K562 (cell line): ENCODE results near the gene TOX2. TPM values are rescaled to one million over a fixed set of nuclear protein-coding genes. Genes with fewer than 3 reads are reported as not detected.

Source experiments
- CHD1 ChIP-seq: fragments of 200-600 bp; sonication (generic); IDR thresholded peaks from one replicate; pipeline ENCODE4 v1.6.1; 2012; ENCODE audit warnings: mild to moderate bottlenecking, moderate library complexity, low read length, inconsistent platforms
- CREBBP ChIP-seq: IDR thresholded peaks from one replicate; pipeline ENCODE4 v1.6.1; 2012; ENCODE audit warnings: low read depth, mild to moderate bottlenecking, control low read depth, inconsistent platforms, low read length
- ETV1 ChIP-seq: fragments of 450-650 bp; conservative IDR thresholded peaks from 2 replicates; pipeline ENCODE4 v1.6.1; 2016; ENCODE audit warnings: missing genetic modification characterization, control low read depth, low read depth, missing compliant biosample characterization
- GATA2 ChIP-seq: sonication (generic); formaldehyde crosslinking; IDR thresholded peaks from 2 replicates; pipeline ENCODE4 v1.4.0; 2020; ENCODE audit warnings: mild to moderate bottlenecking, missing genetic modification reagents
- JUNB ChIP-seq: fragments of 450-650 bp; formaldehyde crosslinking; conservative IDR thresholded peaks from 2 replicates; pipeline ENCODE4 v1.4.0; 2020; ENCODE audit warnings: mild to moderate bottlenecking
- KHSRP ChIP-seq: fragments of 450-650 bp; IDR thresholded peaks from 2 replicates; pipeline ENCODE4 v1.6.1; 2017
- KLF6 ChIP-seq: fragments of 250-450 bp; sonication (Bioruptor Pico); IDR thresholded peaks from 2 replicates; pipeline ENCODE4 v1.4.0; 2020; ENCODE audit warnings: mild to moderate bottlenecking, moderate library complexity, borderline replicate concordance
- MBD2 ChIP-seq: sonication (generic); IDR thresholded peaks from 2 replicates; pipeline ENCODE4 v1.6.1; 2016; ENCODE audit warnings: low read depth, borderline replicate concordance
- NFATC3 ChIP-seq: fragments of 450-650 bp; IDR thresholded peaks from 2 replicates; pipeline ENCODE4 v1.6.1; 2017; ENCODE audit warnings: mild to moderate bottlenecking
- NFIX ChIP-seq: fragments of 250-450 bp; sonication (Bioruptor Pico); IDR thresholded peaks from 2 replicates; pipeline ENCODE4 v1.4.0; 2020; ENCODE audit warnings: low read depth, mild to moderate bottlenecking, moderate library complexity
- NR2F6 ChIP-seq: fragments of 450-650 bp; formaldehyde crosslinking; IDR thresholded peaks from 2 replicates; pipeline ENCODE4 v1.4.0; 2020; ENCODE audit warnings: mild to moderate bottlenecking
- NUFIP1 ChIP-seq: fragments of 450-650 bp; IDR thresholded peaks from 2 replicates; pipeline ENCODE4 v1.6.1; 2018; ENCODE audit not compliant: partially characterized antibody
- PATZ1 ChIP-seq: fragments of 250-450 bp; sonication (Bioruptor Pico); IDR thresholded peaks from 2 replicates; pipeline ENCODE4 v1.5.0; 2020; ENCODE audit warnings: mild to moderate bottlenecking, borderline replicate concordance
- POU5F1 ChIP-seq: fragments of 150-350 bp; IDR thresholded peaks from 2 replicates; pipeline ENCODE4 v1.6.1; 2014; ENCODE audit warnings: borderline replicate concordance, low read length, low read depth, mild to moderate bottlenecking; ENCODE audit not compliant: partially characterized antibody
- RREB1 ChIP-seq: fragments of 250-450 bp; sonication (Bioruptor Pico); IDR thresholded peaks from 2 replicates; pipeline ENCODE4 v1.4.0; 2020
- SETDB1 ChIP-seq: IDR thresholded peaks from one replicate; pipeline ENCODE4 v1.6.1; 2012; ENCODE audit warnings: low read length, control low read depth, inconsistent platforms
- SMAD2 ChIP-seq: fragments of 150-350 bp; IDR thresholded peaks from 2 replicates; pipeline ENCODE4 v1.6.1; 2014; ENCODE audit warnings: low read depth, mild to moderate bottlenecking, low read length
- TARDBP ChIP-seq: fragments of 450-650 bp; IDR thresholded peaks from 2 replicates; pipeline ENCODE4 v1.6.1; 2016
- THRAP3 ChIP-seq: fragments of 450-650 bp; IDR thresholded peaks from 2 replicates; pipeline ENCODE4 v1.6.1; 2016; ENCODE audit warnings: mild to moderate bottlenecking, inconsistent platforms, borderline replicate concordance
- TRIM24 ChIP-seq, 2 experiments: fragments of 450-650 bp; IDR thresholded peaks; 2 replicates each; pipeline ENCODE4 v1.6.1; 2016
- ZC3H8 ChIP-seq: fragments of 450-650 bp; IDR thresholded peaks from 2 replicates; pipeline ENCODE4 v1.6.1; 2017
- ZNF707 ChIP-seq: fragments of 250-450 bp; sonication (Bioruptor Pico); conservative IDR thresholded peaks from 2 replicates; pipeline ENCODE4 v1.8.0; 2022; ENCODE audit warnings: inconsistent platforms, mild to moderate bottlenecking, moderate library complexity
- ZNF785 ChIP-seq: fragments of 250-450 bp; sonication (Bioruptor Pico); IDR thresholded peaks from 2 replicates; pipeline ENCODE4 v1.4.0; 2020; ENCODE audit warnings: mild to moderate bottlenecking
- polyA plus RNA-seq, 8 experiments: library from polyadenylated mRNA; depleted of rRNA in 4 of 8; stranded (reverse) in 5 of 8; unstranded in 3 of 8; fragments of >200 nt; fragmentation: Nextera tagmentation in 2 of 8; fragmentation: Illumina TruSeq in 1 of 8; extraction: Ambion mirVana in 2 of 8; extraction: Trizol in 1 of 8; gene quantifications; 2 replicates each; pipeline versions ENCODE4 v1.2.1 to v1.2.3, GENCODE V29; 2011 to 2014; ENCODE audit warnings: inconsistent platforms in 1 of 8, missing spikeins in 1 of 8
- total RNA-seq, 7 experiments: library from RNA; depleted of rRNA in 6 of 7; stranded (reverse); fragments of >200 nt in 6 of 7; fragmentation: Illumina TruSeq in 2 of 7; extraction: Trizol in 2 of 7; gene quantifications; 2 replicates each; pipeline versions ENCODE4 v1.2.1 to v1.2.3, GENCODE V29; 2011 to 2021; ENCODE audit warnings: low replicate concordance in 1 of 7
- TF ChIP-seq, protein P1 (sequence below): fragments of 450-650 bp; IDR thresholded peaks from 2 replicates; pipeline ENCODE4 v1.6.1; 2016; ENCODE audit warnings: missing biosample characterization, missing genetic modification characterization

The TOX2 gene
- total and polyA plus RNA-seq, 9 of the 15 experiments (the other 6 are each of a cell fraction or from before 2014, with no cell fraction given): not detected

- TF ChIP-seq RREB1 (CRISPR knock-in tag) (no peak), NFIX (CRISPR knock-in tag) (no peak), ETV1 (tag) (no peak), SETDB1 (no peak), ZNF785 (CRISPR knock-in tag) (no peak), NUFIP1 (no peak), ZNF707 (CRISPR knock-in tag) (no peak), JUNB (no peak), SMAD2 (no peak), MBD2 (no peak), NFATC3 (no peak), THRAP3 (no peak), POU5F1 (no peak), CHD1 (no peak), TRIM24 (IDR thresholded peaks at IDR 0.05) (peak; percentile 69 to 81), PATZ1 (CRISPR knock-in tag) (no peak), CREBBP (no peak), KHSRP (peak; percentile 70; the same call in 1 of the 2 replicates), GATA2 (CRISPR knock-in tag) (peak; percentile 79), KLF6 (no peak), TARDBP (peak; percentile 86; the same call in 1 of the 2 replicates), NR2F6 (CRISPR knock-in tag) (no peak), ZC3H8 (no peak)
- TF ChIP-seq, protein P1, sequence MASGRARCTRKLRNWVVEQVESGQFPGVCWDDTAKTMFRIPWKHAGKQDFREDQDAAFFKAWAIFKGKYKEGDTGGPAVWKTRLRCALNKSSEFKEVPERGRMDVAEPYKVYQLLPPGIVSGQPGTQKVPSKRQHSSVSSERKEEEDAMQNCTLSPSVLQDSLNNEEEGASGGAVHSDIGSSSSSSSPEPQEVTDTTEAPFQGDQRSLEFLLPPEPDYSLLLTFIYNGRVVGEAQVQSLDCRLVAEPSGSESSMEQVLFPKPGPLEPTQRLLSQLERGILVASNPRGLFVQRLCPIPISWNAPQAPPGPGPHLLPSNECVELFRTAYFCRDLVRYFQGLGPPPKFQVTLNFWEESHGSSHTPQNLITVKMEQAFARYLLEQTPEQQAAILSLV (tag): no peak
These were observed 95.6 kb downstream of the TOX2 start (continued) for GRCh38 chr20:44010162-44010704.
